Lung (tissue), 12 donors: ENCODE data around the gene DNAJC6. TPM values are rescaled to one million over a fixed set of nuclear protein-coding genes. Genes with fewer than 3 reads are reported as not detected.
A peak's percentile ranks its signal among the peaks of the same experiment; 100 is the strongest.

Experiments used
- ATAC-seq: fragments of 200-7000 bp; cut with Tn5 transposase; one replicate; pipeline ENCODE4 v1.9.1; 2020; ENCODE audit warnings: moderate number of reproducible peaks; ENCODE audit not compliant: insufficient read depth, low FRiP score
- DNase-seq, 3 donors: peaks; one replicate each; pipeline ENCODE4 v3.0.0-alpha.2; 2013 to 2017
- H3K27ac ChIP-seq, 2 donors: one replicate each; pipeline ENCODE4 v1.5.1; 2013; ENCODE audit warnings: mild to moderate bottlenecking in 2 of 2, moderate library complexity in 2 of 2, control low read depth in 1 of 2, inconsistent platforms in 1 of 2, low read depth in 1 of 2, low read length in 1 of 2
- H3K27me3 ChIP-seq, 3 donors: one replicate each; pipeline ENCODE4 v1.5.1; 2013; ENCODE audit warnings: low read length in 2 of 3; ENCODE audit not compliant: control insufficient read depth in 3 of 3, insufficient read depth in 3 of 3
- H3K36me3 ChIP-seq, 4 donors: one replicate each; pipeline ENCODE4 v1.5.1; 2013; ENCODE audit warnings: low read length in 4 of 4, mild to moderate bottlenecking in 1 of 4, moderate library complexity in 1 of 4; ENCODE audit not compliant: control insufficient read depth in 4 of 4, insufficient read depth in 4 of 4
- H3K4me1 ChIP-seq, 5 donors: one replicate each; pipeline ENCODE4 v1.5.1; 2013; ENCODE audit warnings: low read length in 5 of 5, mild to moderate bottlenecking in 2 of 5, moderate library complexity in 1 of 5; ENCODE audit not compliant: control insufficient read depth in 5 of 5, insufficient read depth in 5 of 5
- H3K4me3 ChIP-seq: one replicate; pipeline ENCODE4 v1.5.1; 2013; ENCODE audit warnings: mild to moderate bottlenecking, control low read depth, moderate library complexity
- H3K9ac ChIP-seq, 2 donors: one replicate each; pipeline ENCODE4 v1.5.1; 2013; ENCODE audit warnings: low read length in 2 of 2, control low read depth in 1 of 2; ENCODE audit not compliant: insufficient read depth in 1 of 2
- H3K9me3 ChIP-seq, 4 donors: one replicate each; pipeline ENCODE4 v1.5.1; 2013; ENCODE audit warnings: low read length in 3 of 4, mild to moderate bottlenecking in 1 of 4, moderate library complexity in 1 of 4; ENCODE audit not compliant: control insufficient read depth in 4 of 4, insufficient read depth in 3 of 4
- CTCF ChIP-seq: IDR thresholded peaks from 2 replicates; pipeline ENCODE4 v1.5.1; 2012; ENCODE audit warnings: mild to moderate bottlenecking; ENCODE audit errors: control extremely low read depth, extremely low read depth
- WGBS, 2 donors: extraction: QIAGEN DNeasy Blood & Tissue Kit; methylation state at CpG; one replicate each; pipeline ENCODE4 v1.1.7; 2013; 5-methylcytosine and 5-hydroxymethylcytosine counted together
- polyA plus RNA-seq, 2 donors: library from polyadenylated mRNA; stranded (reverse); fragments of 200-250 nt; gene quantifications; one replicate each; pipeline ENCODE4 v1.2.1, GENCODE V29; 2013
- total RNA-seq, 2 donors: library from RNA; depleted of rRNA in 1 of 2; stranded (reverse); fragments of >200 nt in 1 of 2; gene quantifications; one replicate each; pipeline ENCODE4 v1.2.1, GENCODE V29; 2014 to 2021
- donor health status: control.
- donor health status: control.
- donor health status: Bipolar disorder and iron deficiency.
- donor health status: healthy.
- donor health status: DM: yes; HTN: yes; CAD: no.

Gene DNAJC6
- total and polyA plus RNA-seq, 4 donors: 0.96 to 5.0 (median 3.0) TPM

- H3K27me3 ChIP-seq: peaks cover 0 to 25% (median 17%) of the 10 kb centered on the region in 3 donors
- no peak overlapping the region for H3K4me3 ChIP-seq
- 75 to 81% methylated on average over 1 of the region's 1 CpG for WGBS, 2 donors
- H3K9ac ChIP-seq: no peak overlapping the region
- no peak for TF ChIP-seq CTCF
- peaks cover 0 to 10% (median 0%) of the 10 kb centered on the region in 5 donors for H3K4me1 ChIP-seq
- H3K36me3 ChIP-seq: no peaks in the 10 kb centered on the region
- H3K27ac ChIP-seq: no peak overlapping the region
- DNase-seq (no peak), ATAC-seq (no peak)
- H3K9me3 ChIP-seq: no peaks in the 10 kb centered on the region
Observed at GRCh38 chr1:65267683-65268082, 41.7 kb upstream of the DNAJC6 start.

GRCh38 chr1:65269612-65270011, 39.7 kb upstream of the DNAJC6 start:
- H3K4me1 ChIP-seq: peaks cover 0 to 10% (median 0%) of the 10 kb centered on the region in 5 donors
- H3K27ac ChIP-seq: no peak overlapping the region
- H3K4me3 ChIP-seq: no peak overlapping the region
- TF ChIP-seq CTCF: no peak
- no peak overlapping the region for H3K9ac ChIP-seq
- DNase-seq (no peak), ATAC-seq (no peak)
- H3K27me3 ChIP-seq: peaks cover 0 to 8% (median 7%) of the 10 kb centered on the region in 3 donors
- 89 to 94% methylated on average over 2 of the region's 2 CpGs for WGBS, 2 donors
- H3K9me3 ChIP-seq: no peaks in the 10 kb centered on the region
- H3K36me3 ChIP-seq: no peaks in the 10 kb centered on the region

- Histone ChIP-seq H3K27ac (no peak overlapping the region), H3K4me3 (no peak overlapping the region), H3K9me3 (no peaks in the 10 kb centered on the region), H3K4me1 (peaks cover 2 to 33% (median 6%) of the 10 kb centered on the region in 5 donors), H3K9ac (no peak overlapping the region), H3K27me3 (peaks cover 0 to 5% (median 0%) of the 10 kb centered on the region in 3 donors), H3K36me3 (no peaks in the 10 kb centered on the region)
- WGBS, 2 donors: 68 to 75% methylated on average over 1 of the region's 1 CpG
- DNase-seq: peak in 2 of 3 donors; percentile 20 to 26
- no peak for ATAC-seq
- TF ChIP-seq CTCF: no peak
Observed at GRCh38 chr1:65276197-65276939, 33.0 kb upstream of the DNAJC6 start.
